GM10248 (cell line): ENCODE results near the gene PMIS2.

Experiments
- CTCF ChIA-PET: fragments of 300-600 bp; sonication (Branson Sonifier 250); formaldehyde crosslinking; extraction: SDS; loops from one replicate; lab custom pipeline; 2021; ENCODE audit warnings: antibody characterized with exemption; lab: Yijun Ruan, JAX
- POLR2A ChIA-PET: fragments of 350-650 bp; sonication (Branson Sonifier 250); formaldehyde crosslinking; extraction: SDS; loops from one replicate; lab custom pipeline; 2020; ENCODE audit warnings: antibody characterized with exemption; lab: Yijun Ruan, JAX
- DNase-seq: peaks from one replicate; pipeline ENCODE4 v3.0.0; 2012; ENCODE audit errors: extremely low spot score
- TF ChIP-seq, protein P1 (sequence below): IDR thresholded peaks from 2 replicates; pipeline ENCODE4 v1.5.1; 2012; ENCODE audit warnings: mild to moderate bottlenecking, low read depth; ENCODE audit errors: extremely low read depth, missing control alignments, control extremely low read depth

PMIS2 gene

DNA sequence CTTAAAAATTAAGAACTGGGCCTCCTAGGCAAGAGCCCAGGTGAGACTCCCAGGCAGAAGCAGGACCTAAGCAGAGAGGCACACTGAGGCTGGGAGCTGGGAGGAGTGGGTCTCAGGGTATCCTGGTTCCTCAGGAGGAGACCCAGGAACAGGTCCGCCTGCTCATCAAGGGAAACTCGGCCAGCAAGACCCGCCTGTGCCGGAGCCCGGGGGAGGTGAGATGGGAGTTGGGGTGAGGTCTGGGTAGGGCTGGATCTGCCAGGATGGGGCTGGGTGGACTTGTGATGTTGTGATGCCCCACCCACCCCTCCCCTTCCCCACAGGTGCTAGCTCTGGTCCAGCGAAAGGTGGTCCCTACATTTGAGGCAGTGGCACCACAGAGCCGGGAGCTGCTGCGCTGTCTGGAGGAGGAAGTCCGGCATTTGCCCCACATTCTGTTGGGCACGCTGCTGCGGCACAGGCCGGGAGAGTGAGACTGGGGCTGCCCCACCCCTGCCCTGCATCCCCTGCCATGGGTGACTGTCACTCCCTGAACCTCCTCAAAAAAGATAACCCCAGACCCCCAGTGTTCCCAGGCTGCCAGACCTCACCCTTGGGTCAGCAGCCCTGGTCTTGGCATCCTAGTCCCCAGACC is 33.4 kb downstream of the PMIS2 start:
- CTCF ChIA-PET = interaction anchor here (1.2 kb wide), 1 partner anchor 11 kb away, joined by 3 read pairs; no protein-coding TSS in a partner anchor
- DNase-seq = no peak
- TF ChIP-seq, protein P1, sequence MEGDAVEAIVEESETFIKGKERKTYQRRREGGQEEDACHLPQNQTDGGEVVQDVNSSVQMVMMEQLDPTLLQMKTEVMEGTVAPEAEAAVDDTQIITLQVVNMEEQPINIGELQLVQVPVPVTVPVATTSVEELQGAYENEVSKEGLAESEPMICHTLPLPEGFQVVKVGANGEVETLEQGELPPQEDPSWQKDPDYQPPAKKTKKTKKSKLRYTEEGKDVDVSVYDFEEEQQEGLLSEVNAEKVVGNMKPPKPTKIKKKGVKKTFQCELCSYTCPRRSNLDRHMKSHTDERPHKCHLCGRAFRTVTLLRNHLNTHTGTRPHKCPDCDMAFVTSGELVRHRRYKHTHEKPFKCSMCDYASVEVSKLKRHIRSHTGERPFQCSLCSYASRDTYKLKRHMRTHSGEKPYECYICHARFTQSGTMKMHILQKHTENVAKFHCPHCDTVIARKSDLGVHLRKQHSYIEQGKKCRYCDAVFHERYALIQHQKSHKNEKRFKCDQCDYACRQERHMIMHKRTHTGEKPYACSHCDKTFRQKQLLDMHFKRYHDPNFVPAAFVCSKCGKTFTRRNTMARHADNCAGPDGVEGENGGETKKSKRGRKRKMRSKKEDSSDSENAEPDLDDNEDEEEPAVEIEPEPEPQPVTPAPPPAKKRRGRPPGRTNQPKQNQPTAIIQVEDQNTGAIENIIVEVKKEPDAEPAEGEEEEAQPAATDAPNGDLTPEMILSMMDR = no peak
- POLR2A ChIA-PET = no interaction called here

DNA sequence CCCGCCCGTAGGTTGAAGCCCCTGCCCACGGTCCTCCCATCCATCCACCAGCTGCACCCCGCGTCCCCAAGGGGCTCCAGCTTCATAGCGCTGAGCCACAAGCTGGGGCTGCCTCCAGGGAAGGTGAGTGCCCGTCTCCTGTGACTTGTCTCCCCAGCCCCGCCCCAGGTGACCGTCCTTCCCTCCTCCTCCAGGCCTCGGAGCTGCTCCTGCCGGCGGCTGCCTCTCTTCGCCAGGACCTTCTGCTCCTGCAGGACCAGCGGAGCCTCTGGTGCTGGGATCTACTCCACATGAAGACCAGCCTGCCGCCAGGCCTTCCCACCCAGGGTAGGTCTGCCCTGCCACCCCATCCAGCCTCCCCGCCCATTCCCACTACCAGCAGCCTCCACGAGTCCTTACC is 34.0 kb downstream of the PMIS2 start:
- ChIA-PET CTCF (interaction anchor here (1.2 kb wide), 1 partner anchor 12 kb away, joined by 3 read pairs; no protein-coding TSS in a partner anchor), POLR2A (no interaction called here)
- DNase-seq = no peak
- TF ChIP-seq, protein P1 = no peak

DNA sequence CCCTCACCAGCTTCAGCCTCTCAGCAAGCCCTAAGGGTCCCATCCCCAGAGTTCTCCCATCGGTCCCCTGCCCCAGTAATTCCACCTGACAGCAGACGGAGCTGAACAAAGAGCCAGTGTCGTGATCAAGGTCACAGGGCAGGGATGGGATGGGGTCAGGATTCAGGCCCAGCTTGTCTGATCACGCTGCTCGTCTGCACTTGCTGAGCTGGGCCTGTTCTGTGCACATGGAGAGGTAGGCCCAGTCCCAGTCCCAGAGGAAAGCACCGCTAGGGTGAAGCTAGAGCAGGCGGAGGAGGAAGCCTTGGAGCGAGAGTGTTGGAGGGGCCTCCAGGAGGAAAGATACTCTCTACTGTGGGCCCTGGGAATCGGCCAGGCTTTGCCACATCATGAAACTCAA is 35.7 kb downstream of the PMIS2 start:
- DNase-seq = no peak
- CTCF ChIA-PET = interaction anchor here (0.9 to 3.1 kb wide), 3 partner anchors 9 to 73 kb away, joined by 3 to 9 read pairs (median 6); partner anchors contain the start of gene HAUS5
- POLR2A ChIA-PET = no interaction called here
- TF ChIP-seq, protein P1 = no peak

DNA sequence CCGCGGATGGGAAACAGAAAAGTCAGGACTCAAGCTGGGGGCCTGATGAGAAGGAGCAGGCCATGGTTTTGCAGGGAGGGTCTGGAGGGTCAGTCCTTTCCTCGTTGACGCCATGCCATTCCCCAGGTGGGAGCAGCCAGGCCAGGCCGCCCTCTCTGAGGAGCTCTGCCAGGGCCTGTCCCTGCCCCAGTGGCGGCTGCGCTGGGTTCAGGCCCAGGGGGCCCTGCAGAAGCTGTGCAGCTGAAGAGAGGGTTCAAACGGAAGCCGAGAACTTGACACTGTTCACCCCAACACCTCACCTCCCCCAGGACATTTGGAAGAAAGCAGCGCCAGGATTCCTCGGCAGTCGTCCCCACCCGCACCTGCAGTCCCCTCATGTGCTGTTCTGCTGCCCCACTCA is 36.8 kb downstream of the PMIS2 start:
- ChIA-PET POLR2A (no interaction called here), CTCF (interaction anchor here (2.1 to 3.1 kb wide), 2 partner anchors 10 to 74 kb away, joined by 6 to 9 read pairs; partner anchors contain the start of gene HAUS5)
- DNase-seq = no peak
- TF ChIP-seq, protein P1 = no peak

DNA sequence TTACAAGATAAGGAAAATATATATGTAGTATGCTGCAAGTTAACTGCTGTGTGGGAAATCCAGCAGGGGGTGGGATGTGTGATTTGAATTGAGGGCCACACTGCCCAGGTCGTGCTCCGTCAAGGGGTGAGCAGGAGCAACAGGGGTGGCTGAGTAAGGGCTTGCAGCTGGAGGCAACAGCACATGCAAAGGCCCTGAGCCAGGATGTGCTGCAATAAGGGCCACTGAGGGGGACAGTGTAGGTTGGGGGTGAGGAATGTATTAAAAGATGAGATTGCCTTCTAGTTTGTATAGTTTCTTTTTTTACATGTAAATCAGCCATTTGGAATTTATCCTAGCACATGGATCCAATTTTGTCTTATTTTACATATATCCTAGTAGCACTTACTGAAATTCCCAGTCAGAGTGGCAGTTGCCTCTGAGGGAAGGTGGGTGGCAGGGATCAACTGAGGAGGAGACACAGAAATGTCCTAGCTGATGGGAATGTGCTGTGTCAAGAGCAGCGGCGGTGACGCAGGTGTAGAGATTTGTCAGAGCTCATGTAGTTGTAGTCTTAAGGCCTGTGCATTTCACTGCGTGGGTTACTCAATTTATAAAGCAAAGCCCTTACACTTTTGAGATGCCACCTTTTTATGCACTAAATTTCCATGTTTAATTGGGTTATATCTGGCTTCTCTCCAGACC is 37.5 kb downstream of the PMIS2 start:
- DNase-seq = no peak
- ChIA-PET POLR2A (interaction anchor here (0.7 kb wide), 1 partner anchor 15 kb away, joined by 6 read pairs; no protein-coding TSS in a partner anchor), CTCF (interaction anchor here (1.1 to 3.1 kb wide), 4 partner anchors 8 to 75 kb away, joined by 3 to 9 read pairs (median 5); partner anchors contain the start of gene HAUS5)
- TF ChIP-seq, protein P1 = no peak

DNA sequence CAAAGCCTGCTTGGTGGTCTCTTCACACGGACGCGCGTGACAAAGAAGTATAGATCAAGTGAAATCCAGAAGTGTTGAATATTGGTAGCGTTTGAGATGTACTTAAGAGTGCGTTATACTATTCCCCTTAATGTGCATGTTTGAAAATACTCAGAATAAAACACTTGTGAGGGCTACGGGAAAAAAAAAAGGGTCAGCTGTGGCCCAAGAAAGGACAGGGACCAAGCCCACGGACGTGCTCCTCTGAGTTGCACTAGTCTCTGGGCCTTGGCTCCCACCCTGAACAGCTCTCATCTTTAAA is 42.2 kb downstream of the PMIS2 start:
- TF ChIP-seq, protein P1 = no peak
- POLR2A ChIA-PET = no interaction called here
- CTCF ChIA-PET = no interaction called here

More for the DNA sequence above, 42.2 kb downstream of the PMIS2 start:
- no peak for DNase-seq
